Chondrocyte (in vitro differentiated cells): ENCODE measurements around the gene NMNAT1. TPM values are rescaled to one million over a fixed set of nuclear protein-coding genes. Genes with fewer than 3 reads are reported as not detected.
A peak's percentile ranks its signal among the peaks of the same experiment; 100 is the strongest.

Experiments used
- DNase-seq: peaks from one replicate; pipeline ENCODE4 v3.0.0; 2021; ENCODE audit warnings: mixed read lengths, low spot score
- H3K27ac Mint-ChIP-seq: one replicate; pipeline ENCODE4 v1.8.0; 2021; ENCODE audit warnings: mild to moderate bottlenecking, moderate library complexity, mixed read lengths; ENCODE audit not compliant: unreplicated experiment
- H3K27me3 Mint-ChIP-seq: 2 replicates; pipeline ENCODE4 v1.8.0; 2021; ENCODE audit warnings: low read depth, mixed read lengths
- H3K36me3 Mint-ChIP-seq: 2 replicates; pipeline ENCODE4 v1.8.0; 2021; ENCODE audit warnings: low read depth, mixed read lengths
- H3K4me1 Mint-ChIP-seq: 2 replicates; pipeline ENCODE4 v1.8.0; 2021; ENCODE audit warnings: low read depth, mild to moderate bottlenecking, mixed read lengths
- H3K4me3 Mint-ChIP-seq: one replicate; pipeline ENCODE4 v1.8.0; 2021; ENCODE audit warnings: mild to moderate bottlenecking, moderate library complexity, mixed read lengths; ENCODE audit not compliant: unreplicated experiment
- H3K9me3 Mint-ChIP-seq: 2 replicates; pipeline ENCODE4 v1.8.0; 2021; ENCODE audit warnings: low read depth, mixed read lengths
- long read RNA-seq: library from polyadenylated mRNA; stranded (forward); transcript quantifications from one replicate; pipeline ENCODE4 v2.0.0, GENCODE V29; 2021
- total RNA-seq: library from RNA; stranded (reverse); gene quantifications from 3 replicates; pipeline ENCODE4 v1.2.1, GENCODE V29; 2021
- TF ChIP-seq, protein P1 (sequence below): fragments of 200-600 bp; sonication (generic); IDR thresholded peaks from 2 replicates; pipeline ENCODE4 v1.5.0; 2021; ENCODE audit warnings: antibody characterized with exemption, mild to moderate bottlenecking, moderate library complexity

The NMNAT1 gene
- 10.9 to 13.8 TPM (median 13.7 TPM) in 3 replicates for total RNA-seq
- long read RNA-seq, partial matches to known transcripts: 0 of 3 reads
- long read RNA-seq, other reads (novel, unspliced or antisense): 2 of 3 reads

DNA sequence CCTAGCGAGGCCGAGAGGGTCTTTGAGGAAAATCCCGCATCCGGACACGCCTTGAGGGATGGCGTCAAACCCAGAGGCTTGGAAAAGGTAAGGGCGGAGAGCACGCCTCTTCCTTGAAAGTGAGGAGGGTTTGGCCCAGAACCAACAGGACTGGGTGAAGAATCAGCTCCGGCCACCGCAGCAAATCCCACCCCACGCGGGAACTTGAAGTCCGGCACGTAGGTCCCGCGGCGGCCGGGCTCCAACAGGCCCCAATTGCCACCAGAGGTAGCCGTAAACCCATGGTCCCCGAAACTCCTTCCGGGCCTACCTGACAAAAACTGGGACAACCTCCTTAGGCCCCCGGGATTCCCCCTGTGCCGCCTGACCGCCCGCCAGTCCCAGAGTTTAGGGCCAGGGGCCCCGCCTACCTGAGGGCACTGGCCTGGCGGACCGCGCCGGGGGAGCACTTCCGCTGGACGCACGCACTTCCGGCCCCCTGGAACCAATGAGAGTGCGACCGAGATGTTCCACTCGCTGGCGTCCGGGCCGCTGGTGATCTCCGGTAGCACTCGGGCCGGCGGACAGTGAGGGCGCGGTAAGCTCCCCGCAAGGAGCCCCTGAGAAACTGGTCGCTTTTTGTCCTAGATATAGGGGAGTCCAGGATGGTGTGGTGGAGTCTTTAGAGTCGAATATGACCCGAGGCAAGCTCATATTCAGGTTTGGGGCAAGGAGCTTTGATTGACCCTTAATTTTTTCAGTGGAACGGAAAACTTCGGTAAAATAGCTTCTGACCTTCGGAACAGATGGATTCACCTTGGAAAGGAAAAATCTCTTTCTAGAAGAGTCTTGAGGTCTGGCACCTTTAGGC lies at the start of gene NMNAT1, which contains the start of gene LZIC:
TSS of gene NMNAT1 (plus strand) at position 537 of the 850 bp plus-strand sequence. CDS start 28,599 bp downstream, outside the sequence.
TSS of gene LZIC (minus strand) at position 453 of the 850 bp plus-strand sequence. CDS start 6,772 bp downstream, outside the sequence.
- Mint-ChIP-seq H3K4me3 (peak within 1 kb of the TSS; percentile 99), H3K4me1 (peaks cover 25% of the 10 kb centered on the region), H3K27ac (peak within 1 kb of the TSS; percentile 98), H3K36me3 (peaks cover 6% of the 10 kb centered on the region), H3K27me3 (no peaks in the 10 kb centered on the region), H3K9me3 (no peaks in the 10 kb centered on the region)
- TF ChIP-seq, protein P1, sequence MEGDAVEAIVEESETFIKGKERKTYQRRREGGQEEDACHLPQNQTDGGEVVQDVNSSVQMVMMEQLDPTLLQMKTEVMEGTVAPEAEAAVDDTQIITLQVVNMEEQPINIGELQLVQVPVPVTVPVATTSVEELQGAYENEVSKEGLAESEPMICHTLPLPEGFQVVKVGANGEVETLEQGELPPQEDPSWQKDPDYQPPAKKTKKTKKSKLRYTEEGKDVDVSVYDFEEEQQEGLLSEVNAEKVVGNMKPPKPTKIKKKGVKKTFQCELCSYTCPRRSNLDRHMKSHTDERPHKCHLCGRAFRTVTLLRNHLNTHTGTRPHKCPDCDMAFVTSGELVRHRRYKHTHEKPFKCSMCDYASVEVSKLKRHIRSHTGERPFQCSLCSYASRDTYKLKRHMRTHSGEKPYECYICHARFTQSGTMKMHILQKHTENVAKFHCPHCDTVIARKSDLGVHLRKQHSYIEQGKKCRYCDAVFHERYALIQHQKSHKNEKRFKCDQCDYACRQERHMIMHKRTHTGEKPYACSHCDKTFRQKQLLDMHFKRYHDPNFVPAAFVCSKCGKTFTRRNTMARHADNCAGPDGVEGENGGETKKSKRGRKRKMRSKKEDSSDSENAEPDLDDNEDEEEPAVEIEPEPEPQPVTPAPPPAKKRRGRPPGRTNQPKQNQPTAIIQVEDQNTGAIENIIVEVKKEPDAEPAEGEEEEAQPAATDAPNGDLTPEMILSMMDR: no peak
- peak; percentile 98 for DNase-seq

DNA sequence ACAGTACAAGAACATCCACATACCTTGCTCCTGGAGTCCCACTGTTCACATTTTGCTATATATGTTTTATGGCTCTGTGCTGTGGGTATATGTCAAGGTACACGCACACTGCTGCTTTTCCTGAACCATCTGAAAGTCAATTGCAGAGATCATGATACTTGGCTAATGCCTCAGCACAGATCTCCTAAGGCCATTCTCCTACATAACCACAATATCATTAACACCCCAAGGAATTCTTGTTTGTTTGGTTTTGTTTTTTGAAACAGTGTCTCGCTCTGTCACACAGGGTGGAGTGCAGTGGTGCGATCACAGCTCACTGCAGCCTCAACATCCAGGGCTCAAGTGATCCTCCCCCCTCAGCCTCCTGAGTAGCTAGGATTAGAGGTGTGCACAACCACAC lies 49.2 kb upstream of the NMNAT1 start:
- Mint-ChIP-seq H3K27ac (no peak overlapping the region), H3K4me1 (peaks cover 50% of the 10 kb centered on the region), H3K27me3 (no peaks in the 10 kb centered on the region), H3K36me3 (no peaks in the 10 kb centered on the region), H3K4me3 (no peak overlapping the region), H3K9me3 (no peaks in the 10 kb centered on the region)
- DNase-seq: no peak
- TF ChIP-seq, protein P1: no peak

DNA sequence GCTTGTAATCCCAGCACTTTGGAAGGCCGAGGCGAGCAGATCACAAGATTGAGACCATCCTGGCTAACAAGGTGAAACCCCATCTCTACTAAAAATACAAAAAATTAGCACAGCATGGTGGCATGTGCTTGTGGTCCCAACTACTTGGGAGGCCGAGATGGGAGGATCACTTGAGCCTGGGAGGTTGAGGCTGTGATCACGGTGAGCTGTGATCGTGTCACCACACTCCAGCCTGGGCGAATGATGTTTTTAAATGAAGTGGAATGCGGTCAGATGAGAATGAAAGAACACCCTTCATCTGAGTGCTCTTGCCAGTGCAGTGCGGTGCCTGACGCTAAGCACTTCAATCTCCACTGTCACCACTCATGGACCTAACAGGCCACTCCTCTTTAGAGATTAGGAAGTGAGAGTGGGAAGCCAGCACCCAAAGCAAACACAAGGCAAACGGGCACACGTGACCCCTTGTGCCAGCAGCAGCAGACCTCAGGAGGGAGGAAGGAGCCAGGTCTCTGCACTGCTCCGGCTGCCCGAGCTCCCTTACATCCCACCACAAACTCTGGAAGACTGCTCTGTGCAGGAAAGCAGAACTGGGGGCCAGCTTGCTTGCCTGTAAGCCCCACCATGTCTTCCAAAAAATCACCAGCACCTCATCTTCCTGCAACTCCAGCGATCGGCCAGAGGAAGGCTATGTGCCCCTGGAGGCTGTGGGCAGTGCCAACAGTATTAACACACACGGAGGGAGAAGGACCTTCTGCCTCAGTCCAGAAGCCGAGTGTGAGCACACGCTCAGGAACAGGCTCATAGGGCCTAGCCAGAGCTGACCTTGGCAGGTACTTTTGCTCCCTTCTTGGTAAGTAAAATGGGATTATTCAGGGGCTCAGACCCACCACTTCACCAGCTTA lies 42.9 kb upstream of the NMNAT1 start:
- Mint-ChIP-seq H3K27ac (peak overlapping the region; percentile 22), H3K36me3 (no peaks in the 10 kb centered on the region), H3K4me3 (no peak overlapping the region), H3K9me3 (no peaks in the 10 kb centered on the region), H3K27me3 (no peaks in the 10 kb centered on the region), H3K4me1 (peaks cover 25% of the 10 kb centered on the region)
- DNase-seq: peak; percentile 43
- TF ChIP-seq, protein P1: no peak

DNA sequence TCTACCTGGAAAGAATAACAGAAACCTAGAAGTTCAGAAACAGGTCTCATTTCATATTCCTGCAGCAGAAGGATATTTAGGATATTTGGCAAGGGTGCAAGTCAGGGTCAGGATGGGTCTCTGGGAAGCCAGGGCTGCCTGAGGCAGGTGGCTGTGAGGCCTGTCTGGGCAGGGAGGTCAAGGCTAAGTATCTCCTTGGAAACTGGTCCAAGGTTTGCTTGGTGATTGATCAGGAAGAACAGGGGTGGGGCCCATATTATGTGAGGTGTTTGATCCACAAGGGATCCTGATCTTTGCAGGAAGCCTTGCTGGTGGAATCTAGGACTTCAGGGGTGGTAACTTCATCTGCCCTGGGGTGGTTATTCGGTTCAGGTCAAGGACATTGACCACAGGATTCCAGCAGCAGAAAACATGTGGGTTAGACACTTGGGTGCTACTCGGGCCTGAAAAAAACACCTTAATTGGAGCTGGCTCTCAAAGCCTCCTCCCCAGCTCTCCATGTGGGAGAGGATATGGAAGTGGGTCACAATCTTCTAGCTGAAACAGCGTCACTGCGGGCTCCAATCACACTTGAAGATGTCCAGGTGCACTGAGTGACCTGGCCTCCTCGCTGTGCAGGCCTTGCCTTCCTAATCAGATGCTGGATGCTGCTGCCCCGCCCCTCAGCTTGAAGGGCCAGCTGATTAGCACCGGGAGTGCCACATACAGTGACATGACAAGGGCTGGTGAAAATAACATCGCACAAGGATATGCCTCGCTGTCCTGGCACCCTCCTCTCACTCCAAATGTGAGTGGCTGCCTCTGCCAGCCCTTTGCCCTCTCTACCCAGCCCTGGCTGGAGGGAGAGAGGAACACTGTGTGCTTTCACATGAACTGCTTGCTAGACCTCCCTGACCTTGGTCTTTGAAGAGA lies 41.9 kb upstream of the NMNAT1 start:
- Mint-ChIP-seq H3K9me3 (no peaks in the 10 kb centered on the region), H3K27ac (no peak overlapping the region), H3K27me3 (no peaks in the 10 kb centered on the region), H3K36me3 (no peaks in the 10 kb centered on the region), H3K4me3 (no peak overlapping the region), H3K4me1 (peaks cover 28% of the 10 kb centered on the region)
- TF ChIP-seq, protein P1: no peak
- DNase-seq: peak; percentile 47
